Caco-2 (cell line): ENCODE results near the gene TUBA3E. TPM values are rescaled to one million over a fixed set of nuclear protein-coding genes. Genes with fewer than 3 reads are reported as not detected.

ENCODE experiments used
- total RNA-seq: library from RNA; stranded (reverse); gene quantifications from 2 replicates; pipeline ENCODE4 v1.2.3, GENCODE V29; 2022

TUBA3E gene
- total RNA-seq, 1 experiment from 2014 or later: 0.57 TPM

Other genes starting within 250 kb of the TUBA3E start
- gene RAB6C, start 218.8 kb downstream of the TUBA3E start, total RNA-seq: not detected in 2 replicates
- gene POTEF, start 69.2 kb downstream of the TUBA3E start, total RNA-seq: 20.1 and 21.8 TPM in 2 replicates
- 1.2 and 1.6 TPM in 2 replicates for gene CCDC74B, start 53.3 kb downstream of the TUBA3E start, total RNA-seq
- gene SMPD4, start 16.8 kb downstream of the TUBA3E start, total RNA-seq: 140 and 141 TPM in 2 replicates
- gene MZT2B, start 16.2 kb downstream of the TUBA3E start, total RNA-seq: 384 and 408 TPM in 2 replicates
- gene IMP4, start 144.5 kb upstream of the TUBA3E start, total RNA-seq: 105 and 120 TPM in 2 replicates
- 46.5 and 51.0 TPM in 2 replicates for gene PTPN18, start 157.6 kb upstream of the TUBA3E start, total RNA-seq